Keratinocyte (primary cell): ENCODE measurements around the gene CPED1. TPM values are rescaled to one million over a fixed set of nuclear protein-coding genes. Genes with fewer than 3 reads are reported as not detected.

Experiments
- DNase-seq: peaks from one replicate; pipeline ENCODE4 v3.0.0-alpha.2; 2011; ENCODE audit warnings: low read depth, missing footprints, low spot score
- FAIRE-seq: peaks from 2 replicates; lab custom pipeline; 2011; peaks lifted over from hg19 to GRCh38; lab: Jason Lieb, UNC
- H2AFZ ChIP-seq: 2 replicates; pipeline ENCODE4 v1.6.0; 2012; ENCODE audit warnings: low read length, control low read depth, inconsistent platforms; ENCODE audit not compliant: control insufficient read depth
- H3K27ac ChIP-seq: 2 replicates; pipeline ENCODE4 v1.5.1; 2011; ENCODE audit warnings: low read length; ENCODE audit not compliant: control insufficient read depth, insufficient read depth
- H3K27me3 ChIP-seq: 3 replicates; pipeline ENCODE4 v1.6.0; 2011; ENCODE audit warnings: low read length; ENCODE audit not compliant: control insufficient read depth, insufficient read depth; ENCODE audit errors: extremely low read depth
- H3K36me3 ChIP-seq, 2 experiments: 2 replicates in 1 of 2; 3 replicates in 1 of 2; pipeline ENCODE4 v1.5.1; 2011; ENCODE audit warnings: low read length in 2 of 2, mild to moderate bottlenecking in 1 of 2; ENCODE audit not compliant: control insufficient read depth in 2 of 2, insufficient read depth in 2 of 2; ENCODE audit errors: extremely low read depth in 1 of 2
- H3K4me1 ChIP-seq: 3 replicates; pipeline ENCODE4 v1.5.1; 2011; ENCODE audit warnings: low read length; ENCODE audit not compliant: control insufficient read depth, insufficient read depth; ENCODE audit errors: extremely low read depth
- H3K4me2 ChIP-seq: 3 replicates; pipeline ENCODE4 v1.6.0; 2011; ENCODE audit warnings: low read depth, low read length; ENCODE audit not compliant: control insufficient read depth, insufficient read depth; ENCODE audit errors: extremely low read depth
- H3K4me3 ChIP-seq, 3 experiments: fragments of 200-600 bp in 1 of 3; sonication (generic) in 1 of 3; 2 replicates in 2 of 3; 3 replicates in 1 of 3; pipeline ENCODE4 v1.5.1; 2011 to 2016; ENCODE audit warnings: low read length in 3 of 3, mild to moderate bottlenecking in 3 of 3, control low read depth in 2 of 3, inconsistent platforms in 1 of 3, low read depth in 1 of 3, mixed read lengths in 1 of 3, mixed run types in 1 of 3, moderate library complexity in 1 of 3; ENCODE audit not compliant: control insufficient read depth in 2 of 3, insufficient read depth in 2 of 3; ENCODE audit errors: extremely low read depth in 1 of 3
- H3K79me2 ChIP-seq: 2 replicates; pipeline ENCODE4 v1.6.0; 2012; ENCODE audit warnings: low read length; ENCODE audit not compliant: control insufficient read depth, insufficient read depth
- H3K9ac ChIP-seq: 3 replicates; pipeline ENCODE4 v1.6.0; 2011; ENCODE audit warnings: low read length; ENCODE audit not compliant: control insufficient read depth, insufficient read depth; ENCODE audit errors: extremely low read depth
- H3K9me1 ChIP-seq: 3 replicates; pipeline ENCODE4 v1.6.0; 2011; ENCODE audit warnings: low read length; ENCODE audit not compliant: control insufficient read depth, insufficient read depth; ENCODE audit errors: extremely low read depth
- H3K9me3 ChIP-seq: 2 replicates; pipeline ENCODE4 v1.5.1; 2012; ENCODE audit warnings: low read depth, low read length; ENCODE audit not compliant: control insufficient read depth
- H4K20me1 ChIP-seq: 3 replicates; pipeline ENCODE4 v1.6.0; 2011; ENCODE audit warnings: low read length; ENCODE audit not compliant: control insufficient read depth, insufficient read depth; ENCODE audit errors: extremely low read depth
- CTCF ChIP-seq, 3 experiments: IDR thresholded peaks in 1 of 3; conservative IDR thresholded peaks in 1 of 3; optimal IDR thresholded peaks in 1 of 3; 2 replicates in 2 of 3; 3 replicates in 1 of 3; pipeline versions ENCODE3 to v1.5.1; 2011; ENCODE audit warnings: low read length in 3 of 3, mild to moderate bottlenecking in 3 of 3, moderate library complexity in 2 of 3, control low read depth in 1 of 3, inconsistent platforms in 1 of 3; ENCODE audit not compliant: insufficient read depth in 2 of 3; ENCODE audit errors: extremely low read depth in 1 of 3
- EZH2 ChIP-seq: IDR thresholded peaks from one replicate; pipeline ENCODE4 v1.6.1; 2012; ENCODE audit warnings: inconsistent platforms, mild to moderate bottlenecking, low read length, moderate library complexity
- dilution Hi-C: fragments of 300-500 bp; cut with MboI; formaldehyde crosslinking; loops from one replicate; pipeline ENCODE4 v1.7.0; 2020; ENCODE audit warnings: low sequenced_read_pairs; ENCODE audit not compliant: extremely low pct_ligation_motif_present
- polyA plus RNA-seq, 5 experiments: library from polyadenylated mRNA; depleted of rRNA in 3 of 5; stranded (reverse) in 3 of 5; stranded (forward) in 1 of 5; unstranded in 1 of 5; fragments of >200 nt; gene quantifications; 1 replicate in 1 of 5; 2 replicates in 3 of 5; 3 replicates in 1 of 5; pipeline versions ENCODE4 v1.2.1 to v1.2.3, GENCODE V29; 2011 to 2012; ENCODE audit warnings: missing spikeins in 2 of 5, low read depth in 1 of 5, low replicate concordance in 1 of 5

Gene CPED1
- polyA plus RNA-seq, 1 donor (not counting 4 experiments of a cell fraction or from before 2014, with no cell fraction given), result 0.62 TPM

- Histone ChIP-seq H3K4me3 (no peak overlapping the region), H3K79me2 (no peaks in the 10 kb centered on the region), H3K27ac (no peak overlapping the region), H3K36me3 (no peaks in the 10 kb centered on the region), H3K27me3 (no peaks in the 10 kb centered on the region), H3K4me1 (no peaks in the 10 kb centered on the region), H3K4me2 (no peak overlapping the region), H3K9me3 (no peaks in the 10 kb centered on the region), H3K9ac (no peak overlapping the region), H3K9me1 (no peaks in the 10 kb centered on the region), H4K20me1 (no peaks in the 10 kb centered on the region), H2AFZ (no peak overlapping the region)
- DNase-seq (no peak), FAIRE-seq (no peak)
- no peak for TF ChIP-seq EZH2
- no peak for TF ChIP-seq CTCF (optimal IDR thresholded peaks at IDR 0.05 in 1 of 3, IDR thresholded peaks at IDR 0.05 in 1 of 3, conservative IDR thresholded peaks at IDR 0.05 in 1 of 3; ENCODE audit: extremely low read depth in 1 of 3, insufficient read depth in 2 of 3, low read length in 3 of 3)
- dilution Hi-C loops, result no loop called here
Measured at GRCh38 chr7:121153995-121154394, 165.5 kb downstream of the CPED1 start.

GRCh38 chr7:121156825-121157224 is 168.3 kb downstream of the CPED1 start:
- dilution Hi-C loops, result no loop called here
- no peak overlapping the region for H2AFZ ChIP-seq
- H3K27me3 ChIP-seq, result no peaks in the 10 kb centered on the region
- no peaks in the 10 kb centered on the region for H3K9me1 ChIP-seq
- H3K36me3 ChIP-seq, result no peaks in the 10 kb centered on the region
- H3K4me1 ChIP-seq, result no peaks in the 10 kb centered on the region
- H3K4me2 ChIP-seq, result no peak overlapping the region
- FAIRE-seq, result no peak
- H3K9ac ChIP-seq, result no peak overlapping the region
- H3K9me3 ChIP-seq, result no peaks in the 10 kb centered on the region
- no peak overlapping the region for H3K27ac ChIP-seq
- DNase-seq, result no peak
- no peaks in the 10 kb centered on the region for H3K79me2 ChIP-seq
- H4K20me1 ChIP-seq, result no peaks in the 10 kb centered on the region
- no peak for TF ChIP-seq EZH2
- no peak for TF ChIP-seq CTCF (optimal IDR thresholded peaks at IDR 0.05 in 1 of 3, IDR thresholded peaks at IDR 0.05 in 1 of 3, conservative IDR thresholded peaks at IDR 0.05 in 1 of 3; ENCODE audit: extremely low read depth in 1 of 3, insufficient read depth in 2 of 3, low read length in 3 of 3)
- H3K4me3 ChIP-seq, result no peak overlapping the region
